CD4-positive, alpha-beta memory T cell (primary cell): ENCODE measurements around the gene PLEKHA6. TPM values are rescaled to one million over a fixed set of nuclear protein-coding genes. Genes with fewer than 3 reads are reported as not detected.

Experiments
- CTCF ChIA-PET: fragments of 350-600 bp; sonication (Branson Sonifier 250); formaldehyde crosslinking; loops from one replicate; lab custom pipeline; 2021; ENCODE audit warnings: inconsistent platforms; ENCODE audit not compliant: partially characterized antibody; lab: Charles Lee
- POLR2A ChIA-PET: fragments of 350-600 bp; sonication (Branson Sonifier 250); formaldehyde crosslinking; loops from one replicate; lab custom pipeline; 2021; ENCODE audit not compliant: partially characterized antibody; lab: Charles Lee
- DNase-seq, 5 donors: peaks; one replicate each; pipeline versions ENCODE4 v3.0.0 to v3.0.0-alpha.2; 2020 to 2022; ENCODE audit warnings: mixed read lengths in 1 of 5
- H3K27ac ChIP-seq: one replicate; pipeline ENCODE4 v1.7.0; 2013; ENCODE audit warnings: low read depth, low read length
- H3K27me3 ChIP-seq: 2 replicates; pipeline ENCODE4 v1.7.0; 2013; ENCODE audit warnings: mild to moderate bottlenecking, low read length, moderate library complexity; ENCODE audit not compliant: insufficient read depth
- H3K36me3 ChIP-seq: 2 replicates; pipeline ENCODE4 v1.7.0; 2013; ENCODE audit warnings: mild to moderate bottlenecking, low read length, moderate library complexity; ENCODE audit not compliant: insufficient read depth
- H3K4me1 ChIP-seq: 2 replicates; pipeline ENCODE4 v1.7.0; 2013; ENCODE audit warnings: mild to moderate bottlenecking, low read length, moderate library complexity; ENCODE audit not compliant: insufficient read depth
- H3K4me3 ChIP-seq, 2 donors: one replicate each; pipeline ENCODE4 v1.7.0; 2013; ENCODE audit warnings: low read length in 2 of 2, mild to moderate bottlenecking in 1 of 2
- H3K9me3 ChIP-seq, 2 donors: one replicate each; pipeline ENCODE4 v1.7.0; 2013; ENCODE audit warnings: low read length in 2 of 2, control low read depth in 1 of 2; ENCODE audit not compliant: control insufficient read depth in 1 of 2
- H3K27ac Mint-ChIP-seq, 7 donors: one replicate each; pipeline ENCODE4 v1.8.0; 2020 to 2021; ENCODE audit warnings: mixed read lengths in 7 of 7, mild to moderate bottlenecking in 6 of 7, inconsistent platforms in 3 of 7, moderate library complexity in 3 of 7
- H3K27me3 Mint-ChIP-seq, 2 donors: one replicate each; pipeline ENCODE4 v1.8.0; 2020 to 2021; ENCODE audit warnings: mixed read lengths in 2 of 2
- H3K36me3 Mint-ChIP-seq, 2 donors: one replicate each; pipeline ENCODE4 v1.8.0; 2020 to 2021; ENCODE audit warnings: mixed read lengths in 2 of 2, inconsistent platforms in 1 of 2, mild to moderate bottlenecking in 1 of 2
- H3K4me1 Mint-ChIP-seq, 4 donors: one replicate each; pipeline ENCODE4 v1.8.0; 2020 to 2021; ENCODE audit warnings: mixed read lengths in 4 of 4, mild to moderate bottlenecking in 1 of 4
- H3K4me3 Mint-ChIP-seq, 8 donors: one replicate each; pipeline ENCODE4 v1.8.0; 2020 to 2021; ENCODE audit warnings: mixed read lengths in 8 of 8, mild to moderate bottlenecking in 7 of 8, moderate library complexity in 6 of 8, inconsistent platforms in 3 of 8
- H3K9me3 Mint-ChIP-seq, 8 donors: one replicate each; pipeline ENCODE4 v1.8.0; 2020 to 2021; ENCODE audit warnings: mixed read lengths in 8 of 8, mild to moderate bottlenecking in 5 of 8, inconsistent platforms in 3 of 8, moderate library complexity in 1 of 8
- intact Hi-C: fragments of 100-400 bp; cut with micrococcal nuclease; formaldehyde crosslinking; loops from one replicate; pipeline ENCODE4 v1.15.1; 2023
- polyA plus RNA-seq, 2 donors: library from polyadenylated mRNA; unstranded; fragments of 300-500 nt; fragmentation: Illumina TruSeq; gene quantifications; one replicate each; pipeline ENCODE4 v1.2.3, GENCODE V29; 2021
- total RNA-seq, 2 experiments: library from RNA; stranded (reverse); gene quantifications; one replicate each; pipeline ENCODE4 v1.2.3, GENCODE V29; 2021

The PLEKHA6 gene
- total and polyA plus RNA-seq, 4 experiments from 2014 or later: 0.15 to 0.89 (median 0.52) TPM; not detected in 1

- no peak overlapping the region for H3K27ac ChIP-seq
- DNase-seq: no peak
- intact Hi-C loops: no loop called here
- no peaks in the 10 kb centered on the region for H3K4me1 ChIP-seq
- H3K27me3 ChIP-seq: no peaks in the 10 kb centered on the region
- no peaks in the 10 kb centered on the region for H3K36me3 ChIP-seq
- ChIA-PET CTCF (no interaction called here), POLR2A (no interaction called here)
- H3K27me3 Mint-ChIP-seq: peaks cover 4 to 8% of the 10 kb centered on the region in 2 donors
- no peak overlapping the region for H3K27ac Mint-ChIP-seq
- H3K4me3 ChIP-seq: no peak overlapping the region
- no peaks in the 10 kb centered on the region for H3K36me3 Mint-ChIP-seq
- no peaks in the 10 kb centered on the region for H3K4me1 Mint-ChIP-seq
- no peak overlapping the region for H3K4me3 Mint-ChIP-seq
- H3K9me3 ChIP-seq: no peaks in the 10 kb centered on the region
- no peaks in the 10 kb centered on the region for H3K9me3 Mint-ChIP-seq
Measured at GRCh38 chr1:204251926-204252689, 107.6 kb downstream of the PLEKHA6 start.

DNA sequence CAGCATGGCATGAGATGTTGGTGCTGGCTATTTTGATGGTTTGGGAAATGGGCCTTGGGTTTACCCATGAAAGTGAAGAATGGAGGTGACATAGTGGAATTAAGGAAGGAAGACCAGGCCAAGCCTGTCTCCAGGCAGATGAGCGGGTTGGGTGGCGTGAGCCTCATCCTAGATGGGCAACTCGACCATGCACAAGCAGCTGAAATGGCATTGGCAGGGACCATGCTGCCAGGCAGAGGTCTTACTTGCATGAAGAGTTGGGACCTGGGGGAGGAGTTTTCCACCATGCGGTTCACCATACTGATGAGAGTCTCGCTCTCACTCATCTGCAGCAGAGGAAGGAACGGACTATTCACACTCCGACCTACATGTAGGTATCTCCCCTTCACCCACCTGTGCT, 108.4 kb downstream of the PLEKHA6 start:
- H3K27ac ChIP-seq: no peak overlapping the region
- intact Hi-C loops: no loop called here

DNA sequence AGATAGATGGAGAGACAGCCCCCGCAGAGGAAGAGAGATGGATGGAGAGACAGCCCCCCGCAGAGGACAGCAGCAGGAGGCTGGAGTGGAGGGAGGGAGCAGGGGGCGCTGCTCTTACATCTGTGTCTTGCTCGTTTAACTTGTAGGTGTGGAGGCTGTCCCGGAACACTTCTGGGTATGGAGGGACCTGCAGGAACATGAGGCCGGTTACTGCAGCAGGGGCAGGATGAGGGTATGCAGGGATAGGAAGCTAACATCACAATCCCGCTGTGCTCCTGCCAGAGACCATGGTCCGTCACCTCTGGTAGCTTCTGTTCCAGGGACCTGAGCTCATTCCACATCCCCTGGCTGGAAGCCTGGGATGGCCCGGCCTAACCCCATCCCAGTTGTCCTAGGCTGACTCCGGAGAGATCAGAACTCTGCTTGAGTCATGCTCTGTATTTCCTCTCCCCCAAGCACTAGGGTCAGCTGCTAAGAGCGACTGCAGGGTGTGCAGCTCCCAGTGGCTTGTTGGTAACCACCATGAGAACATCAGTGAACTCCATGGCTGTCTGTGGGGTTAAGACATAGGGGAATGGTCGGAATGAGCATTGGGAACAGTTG, 109.2 kb downstream of the PLEKHA6 start:
- Mint-ChIP-seq H3K27me3 (peaks cover 10 to 14% of the 10 kb centered on the region in 2 donors), H3K4me3 (no peak overlapping the region), H3K4me1 (no peaks in the 10 kb centered on the region), H3K36me3 (no peaks in the 10 kb centered on the region), H3K9me3 (no peaks in the 10 kb centered on the region), H3K27ac (no peak overlapping the region)
- H3K4me1 ChIP-seq: no peaks in the 10 kb centered on the region
- POLR2A ChIA-PET: no interaction called here
- no peak for DNase-seq
- no peak overlapping the region for H3K27ac ChIP-seq
- H3K9me3 ChIP-seq: no peaks in the 10 kb centered on the region
- intact Hi-C loops: no loop called here
- no peak overlapping the region for H3K4me3 ChIP-seq
- CTCF ChIA-PET: no interaction called here
- H3K36me3 ChIP-seq: no peaks in the 10 kb centered on the region
- no peaks in the 10 kb centered on the region for H3K27me3 ChIP-seq

More for the DNA sequence above, 108.4 kb downstream of the PLEKHA6 start:
- H3K4me1 Mint-ChIP-seq: no peaks in the 10 kb centered on the region
- H3K27ac Mint-ChIP-seq: peak overlapping the region in 1 of 7 donors; percentile 50
- Histone ChIP-seq H3K9me3 (no peaks in the 10 kb centered on the region), H3K4me3 (no peak overlapping the region), H3K36me3 (no peaks in the 10 kb centered on the region), H3K27me3 (no peaks in the 10 kb centered on the region), H3K4me1 (no peaks in the 10 kb centered on the region)
- H3K27me3 Mint-ChIP-seq: peaks cover 8 to 14% of the 10 kb centered on the region in 2 donors
- POLR2A ChIA-PET: no interaction called here
- H3K4me3 Mint-ChIP-seq: no peak overlapping the region
- CTCF ChIA-PET: no interaction called here
- no peaks in the 10 kb centered on the region for H3K36me3 Mint-ChIP-seq
- H3K9me3 Mint-ChIP-seq: no peaks in the 10 kb centered on the region
- no peak for DNase-seq

GRCh38 chr1:204249736-204250427, 109.8 kb downstream of the PLEKHA6 start:
- Histone ChIP-seq H3K9me3 (no peaks in the 10 kb centered on the region), H3K27me3 (no peaks in the 10 kb centered on the region), H3K27ac (no peak overlapping the region), H3K4me1 (no peaks in the 10 kb centered on the region), H3K36me3 (no peaks in the 10 kb centered on the region), H3K4me3 (no peak overlapping the region)
- no peaks in the 10 kb centered on the region for H3K9me3 Mint-ChIP-seq
- intact Hi-C loops: no loop called here
- peak overlapping the region in 1 of 7 donors; percentile 58 for H3K27ac Mint-ChIP-seq
- CTCF ChIA-PET: no interaction called here
- no peaks in the 10 kb centered on the region for H3K36me3 Mint-ChIP-seq
- peaks cover 8 to 14% of the 10 kb centered on the region in 2 donors for H3K27me3 Mint-ChIP-seq
- POLR2A ChIA-PET: no interaction called here
- no peak overlapping the region for H3K4me3 Mint-ChIP-seq
- no peak for DNase-seq
- no peaks in the 10 kb centered on the region for H3K4me1 Mint-ChIP-seq

- POLR2A ChIA-PET: no interaction called here
- Mint-ChIP-seq H3K27me3 (peaks cover 8 to 14% of the 10 kb centered on the region in 2 donors), H3K27ac (no peak overlapping the region), H3K36me3 (no peaks in the 10 kb centered on the region), H3K4me1 (no peaks in the 10 kb centered on the region), H3K4me3 (no peak overlapping the region), H3K9me3 (no peaks in the 10 kb centered on the region)
- H3K9me3 ChIP-seq: no peaks in the 10 kb centered on the region
- intact Hi-C loops: no loop called here
- no peak overlapping the region for H3K4me3 ChIP-seq
- no peaks in the 10 kb centered on the region for H3K36me3 ChIP-seq
- no peak overlapping the region for H3K27ac ChIP-seq
- H3K4me1 ChIP-seq: no peaks in the 10 kb centered on the region
- CTCF ChIA-PET: interaction anchor here (1.4 kb wide), 1 partner anchor 43 kb away, joined by 4 read pairs; no protein-coding TSS in a partner anchor
- no peaks in the 10 kb centered on the region for H3K27me3 ChIP-seq
- no peak for DNase-seq
Measured at GRCh38 chr1:204248954-204249353, 110.8 kb downstream of the PLEKHA6 start.

- CTCF ChIA-PET: interaction anchor here (1.3 kb wide), 1 partner anchor 40 kb away, joined by 4 read pairs; no protein-coding TSS in a partner anchor
- H3K27ac Mint-ChIP-seq: no peak overlapping the region
Measured at GRCh38 chr1:204246876-204247275, 112.9 kb downstream of the PLEKHA6 start.

GRCh38 chr1:204242920-204243319, 116.8 kb downstream of the PLEKHA6 start:
- intact Hi-C loops: no loop called here
- Mint-ChIP-seq H3K27ac (peak overlapping the region in 1 of 7 donors; percentile 29), H3K9me3 (no peaks in the 10 kb centered on the region), H3K4me3 (no peak overlapping the region), H3K27me3 (peaks cover 7 to 9% of the 10 kb centered on the region in 2 donors), H3K36me3 (no peaks in the 10 kb centered on the region), H3K4me1 (no peaks in the 10 kb centered on the region)
- H3K4me1 ChIP-seq: no peaks in the 10 kb centered on the region
- H3K27me3 ChIP-seq: no peaks in the 10 kb centered on the region
- no peaks in the 10 kb centered on the region for H3K9me3 ChIP-seq
- no peak overlapping the region for H3K27ac ChIP-seq
- H3K36me3 ChIP-seq: no peaks in the 10 kb centered on the region
- DNase-seq: no peak
- ChIA-PET CTCF (no interaction called here), POLR2A (no interaction called here)
- no peak overlapping the region for H3K4me3 ChIP-seq

More at GRCh38 chr1:204246876-204247275, 112.9 kb downstream of the PLEKHA6 start:
- DNase-seq: no peak
- Histone ChIP-seq H3K27ac (no peak overlapping the region), H3K36me3 (no peaks in the 10 kb centered on the region), H3K4me1 (no peaks in the 10 kb centered on the region), H3K27me3 (no peaks in the 10 kb centered on the region), H3K9me3 (no peaks in the 10 kb centered on the region), H3K4me3 (no peak overlapping the region)
- POLR2A ChIA-PET: no interaction called here
- Mint-ChIP-seq H3K9me3 (no peaks in the 10 kb centered on the region), H3K4me1 (no peaks in the 10 kb centered on the region), H3K4me3 (no peak overlapping the region), H3K27me3 (peaks cover 8 to 14% of the 10 kb centered on the region in 2 donors), H3K36me3 (no peaks in the 10 kb centered on the region)
- intact Hi-C loops: no loop called here
